HUDEP-2 (cell line): ENCODE data around the gene RBM47.

Source experiments
- DNase-seq, 76 experiments: peaks; one replicate each; lab custom pipeline; 2025; ENCODE audit not compliant: unreplicated experiment in 76 of 76; lab: John Stamatoyannopoulos, UW

Gene RBM47

DNA sequence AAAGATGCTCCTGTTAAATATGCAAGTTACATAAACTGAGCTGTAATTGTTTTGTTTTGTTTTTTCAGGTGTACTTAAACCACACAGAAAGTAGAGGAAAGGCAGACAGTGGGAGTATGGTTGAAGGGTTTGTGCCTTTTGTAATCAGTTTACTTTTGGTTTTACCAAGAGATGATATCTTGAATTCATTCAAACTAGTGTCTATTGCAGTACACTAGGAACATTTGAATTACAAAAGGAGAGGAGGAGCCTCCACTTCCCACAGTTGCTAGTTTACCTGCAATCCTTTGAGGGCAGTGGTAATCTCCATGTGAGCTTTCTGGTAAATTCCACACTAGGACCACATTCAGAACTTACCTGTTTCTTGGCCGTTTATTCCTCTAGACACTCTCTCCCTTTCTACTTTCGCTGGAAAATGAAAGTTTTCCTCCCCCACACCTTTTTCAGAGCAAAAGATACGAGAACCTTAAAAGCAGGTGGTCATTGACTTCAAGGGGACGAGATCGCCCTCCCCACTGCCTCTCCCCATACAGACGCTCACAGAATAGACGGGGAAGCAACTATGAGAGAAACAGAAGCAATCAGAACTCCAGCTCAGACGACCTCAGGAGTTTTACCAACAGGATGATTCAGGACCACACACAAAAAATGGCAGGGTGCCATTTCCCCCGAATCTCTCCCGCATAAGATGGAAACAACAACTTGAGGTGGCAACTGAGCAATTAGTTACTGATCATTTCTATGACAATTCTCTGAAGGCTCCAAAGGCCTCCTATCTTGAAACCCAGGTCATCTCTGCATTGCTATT is 3.3 kb downstream of the RBM47 start:
- no peak for DNase-seq

GRCh38 chr4:40623707-40624106 is 6.0 kb downstream of the RBM47 start:
- no peak for DNase-seq

DNA sequence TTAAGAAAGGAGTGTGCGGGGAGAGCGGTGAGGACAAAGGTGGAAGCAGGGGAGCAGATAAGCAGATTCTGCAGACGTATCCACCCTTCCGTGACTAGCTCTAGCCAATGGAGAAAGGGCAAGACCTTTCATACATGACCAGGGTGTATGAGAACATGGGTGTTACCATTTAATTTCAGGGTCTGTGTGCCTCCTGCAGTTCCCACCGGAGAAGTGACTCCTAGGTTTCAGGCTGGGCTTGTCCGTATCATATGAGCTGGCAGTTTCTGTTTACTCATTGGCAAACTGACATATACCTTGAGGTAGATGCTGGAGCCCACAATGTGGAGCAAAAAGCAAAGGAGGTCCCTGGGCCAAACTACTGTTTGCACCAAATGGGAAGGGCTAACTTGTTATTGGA is 6.8 kb downstream of the RBM47 start:
- no peak for DNase-seq

- DNase-seq: peak in 17 of 76 experiments; percentile 1 to 19 (median 5)
Measured at GRCh38 chr4:40621592-40622512, 7.8 kb downstream of the RBM47 start.

GRCh38 chr4:40621229-40621591 is 8.5 kb downstream of the RBM47 start:
- no peak for DNase-seq

- DNase-seq: peak in 1 of 76 experiments; percentile 1
Measured at GRCh38 chr4:40619600-40619999, 10.1 kb downstream of the RBM47 start.

- no peak for DNase-seq
Measured at GRCh38 chr4:40617872-40618271, 11.8 kb downstream of the RBM47 start.

GRCh38 chr4:40614031-40614430 is 15.6 kb downstream of the RBM47 start:
- DNase-seq: no peak

GRCh38 chr4:40613456-40613855 is 16.2 kb downstream of the RBM47 start:
- DNase-seq: no peak

- DNase-seq: no peak
Measured at GRCh38 chr4:40612831-40613230, 16.8 kb downstream of the RBM47 start.

- no peak for DNase-seq
Measured at GRCh38 chr4:40612283-40612682, 17.4 kb downstream of the RBM47 start.

GRCh38 chr4:40608628-40609027 is 21.0 kb downstream of the RBM47 start:
- DNase-seq: no peak

- DNase-seq: no peak
Measured at GRCh38 chr4:40607221-40607620, 22.4 kb downstream of the RBM47 start.

DNA sequence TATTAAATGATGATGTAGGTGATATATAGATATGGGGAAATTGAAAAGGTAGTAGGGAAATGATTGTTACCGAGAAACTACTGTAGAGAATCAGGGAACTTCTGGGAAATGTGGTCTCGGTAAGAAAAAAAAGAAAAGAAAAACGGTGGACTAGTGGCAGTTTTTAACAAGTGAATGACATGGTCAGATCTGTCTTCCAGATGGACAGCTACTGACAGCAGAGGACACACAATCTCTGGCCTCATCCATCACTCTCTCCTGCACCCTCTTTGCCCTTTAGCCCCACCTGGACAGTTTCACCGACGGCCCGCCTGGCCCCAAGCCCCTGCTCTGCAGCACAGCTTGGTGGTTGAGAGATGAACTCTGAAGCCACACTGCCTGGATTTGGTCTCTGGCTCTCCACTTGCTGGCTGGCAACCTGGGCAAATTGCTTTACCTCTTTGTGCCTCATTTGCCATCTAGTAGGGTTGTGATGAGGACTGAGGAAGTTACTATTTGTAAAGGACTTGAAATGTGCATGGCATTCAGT is 23.4 kb downstream of the RBM47 start:
- no peak for DNase-seq

- no peak for DNase-seq
Measured at GRCh38 chr4:40603281-40603680, 26.4 kb downstream of the RBM47 start.

GRCh38 chr4:40601641-40602040 is 28.0 kb downstream of the RBM47 start:
- no peak for DNase-seq

GRCh38 chr4:40600850-40601249 is 28.8 kb downstream of the RBM47 start:
- no peak for DNase-seq

DNA sequence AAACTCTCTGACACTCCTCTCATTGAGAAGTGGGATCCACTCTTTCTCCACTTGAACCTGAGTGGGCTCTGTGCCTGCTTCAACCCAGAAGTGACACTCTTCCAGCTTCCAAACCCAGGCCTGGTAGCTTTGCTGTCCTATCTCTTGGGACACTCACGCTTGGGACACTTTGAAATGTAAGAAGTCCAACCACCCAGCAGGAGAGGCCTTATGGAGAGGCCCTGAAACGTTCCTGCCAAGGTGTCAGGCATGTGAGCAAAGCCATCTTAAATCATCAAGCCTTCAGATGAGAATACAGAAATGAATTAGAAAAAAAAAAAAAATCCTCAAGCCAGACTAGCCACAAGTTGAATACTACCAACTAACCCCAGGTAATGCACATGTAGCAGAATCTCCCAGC is 30.2 kb downstream of the RBM47 start:
- no peak for DNase-seq

DNA sequence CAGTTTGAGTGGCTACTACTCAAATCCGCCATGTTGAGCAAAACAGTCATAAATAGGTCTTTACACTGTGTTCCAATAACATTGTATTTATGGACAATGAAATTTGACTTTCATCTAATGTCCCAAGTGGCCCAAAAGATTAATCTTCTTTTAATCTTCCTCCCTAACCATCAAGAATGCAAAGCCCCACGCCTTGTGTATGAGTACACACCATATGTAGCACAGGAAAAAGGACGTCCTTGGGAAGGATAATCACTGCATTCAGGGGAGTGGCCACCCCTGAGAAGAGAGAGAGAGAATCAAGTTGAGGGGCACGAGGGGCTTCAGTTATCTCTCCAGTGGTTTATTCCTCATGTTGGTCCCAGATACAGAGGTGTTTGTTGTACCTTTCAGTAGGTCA is 33.1 kb downstream of the RBM47 start:
- DNase-seq: no peak

DNA sequence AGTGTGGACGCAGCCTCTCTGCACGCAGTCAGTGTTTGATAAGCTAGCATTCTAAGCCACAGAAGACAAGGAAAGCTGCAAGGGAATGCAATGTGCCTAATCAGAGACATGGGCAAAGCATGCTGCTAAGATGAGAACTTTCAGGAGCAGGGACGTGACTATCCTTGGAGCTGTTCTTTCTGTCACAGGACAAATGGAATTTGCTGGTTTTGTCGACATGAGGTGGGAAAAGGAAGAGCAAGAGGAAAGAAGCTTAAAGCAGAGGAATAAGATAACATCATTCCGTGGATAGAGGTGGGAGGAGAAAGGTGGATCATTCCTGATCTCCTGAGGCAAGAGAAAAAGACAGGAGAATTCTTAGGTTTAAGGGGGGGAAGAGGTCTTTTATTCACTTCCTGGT is 33.7 kb downstream of the RBM47 start:
- DNase-seq: no peak
